B cell (primary cell): ENCODE data around the gene DBET. TPM values are rescaled to one million over a fixed set of nuclear protein-coding genes. Genes with fewer than 3 reads are reported as not detected.
"Not testable (repeated sequence)": the region's sequence is repeated elsewhere in the genome, so short reads cannot be mapped to it uniquely, and the experiment has no call there.

Source experiments
- ATAC-seq: fragments of 200-7000 bp; cut with Tn5 transposase; one replicate; pipeline ENCODE4 v1.10.0; 2021; ENCODE audit warnings: low read depth, mild to moderate bottlenecking, moderate number of reproducible peaks, moderate library complexity
- CTCF ChIA-PET: fragments of 350-600 bp; sonication (Branson Sonifier 250); formaldehyde crosslinking; loops from one replicate; lab custom pipeline; 2021; ENCODE audit warnings: antibody characterized with exemption, inconsistent platforms; lab: Charles Lee
- POLR2A ChIA-PET: fragments of 350-600 bp; sonication (Branson Sonifier 250); formaldehyde crosslinking; loops from one replicate; lab custom pipeline; 2021; ENCODE audit warnings: antibody characterized with exemption; lab: Charles Lee
- DNase-seq: peaks from one replicate; pipeline ENCODE4 v3.0.0; 2013
- H2AFZ ChIP-seq: 2 replicates; pipeline ENCODE4 v1.6.1; 2012; ENCODE audit warnings: mild to moderate bottlenecking, low read depth, low read length; ENCODE audit not compliant: insufficient read depth, poor library complexity, severe bottlenecking
- H3K27ac ChIP-seq, 2 donors: 1 replicate in 1 of 2; 2 replicates in 1 of 2; pipeline ENCODE4 v1.5.1; 2012 to 2013; ENCODE audit warnings: low read length in 2 of 2, mild to moderate bottlenecking in 2 of 2, moderate library complexity in 1 of 2
- H3K27me3 ChIP-seq, 4 experiments: fragments of 200-600 bp in 1 of 4; sonication (generic) in 1 of 4; replicated peaks in 1 of 4; 1 replicate in 2 of 4; 2 replicates in 2 of 4; pipeline versions ENCODE4 v1.6.1 to v1.7.0; 2013 to 2016; ENCODE audit warnings: low read length in 3 of 4, mild to moderate bottlenecking in 2 of 4, mixed read lengths in 1 of 4, moderate library complexity in 1 of 4; ENCODE audit not compliant: insufficient read depth in 4 of 4, control insufficient read depth in 3 of 4; ENCODE audit errors: control extremely low read depth in 1 of 4
- H3K36me3 ChIP-seq, 2 experiments: replicated peaks in 1 of 2; 1 replicate in 1 of 2; 2 replicates in 1 of 2; pipeline versions ENCODE4 v1.6.1 to v1.7.1; 2013; ENCODE audit warnings: low read length in 1 of 2; ENCODE audit not compliant: insufficient read depth in 2 of 2, control insufficient read depth in 1 of 2; ENCODE audit errors: control extremely low read depth in 1 of 2, extremely low read depth in 1 of 2
- H3K4me1 ChIP-seq, 2 donors: fragments of 200-600 bp in 1 of 2; sonication (generic) in 1 of 2; 1 replicate in 1 of 2; 2 replicates in 1 of 2; pipeline versions ENCODE4 v1.5.1 to v1.6.1; 2013 to 2017; ENCODE audit warnings: low read length in 2 of 2; ENCODE audit not compliant: control insufficient read depth in 2 of 2, insufficient read depth in 2 of 2
- H3K4me2 ChIP-seq: replicated peaks from 2 replicates; pipeline ENCODE3; 2012; ENCODE audit warnings: mild to moderate bottlenecking, low read depth, low read length; ENCODE audit not compliant: poor library complexity, severe bottlenecking
- H3K4me3 ChIP-seq, 5 experiments: fragments of 200-600 bp in 1 of 5; sonication (generic) in 1 of 5; 1 replicate in 3 of 5; 2 replicates in 2 of 5; pipeline versions ENCODE4 v1.5.1 to v1.7.0; 2011 to 2016; ENCODE audit warnings: low read length in 4 of 5, mild to moderate bottlenecking in 4 of 5, low read depth in 2 of 5, control low read depth in 1 of 5, moderate library complexity in 1 of 5; ENCODE audit not compliant: insufficient read depth in 1 of 5; ENCODE audit errors: control extremely low read depth in 1 of 5, extremely low read depth in 1 of 5
- H3K79me2 ChIP-seq: fragments of 200-600 bp; sonication (generic); one replicate; pipeline ENCODE4 v1.6.0; 2016; ENCODE audit warnings: low read length; ENCODE audit not compliant: control insufficient read depth, insufficient read depth
- H3K9ac ChIP-seq: fragments of 200-600 bp; sonication (generic); 2 replicates; pipeline ENCODE4 v1.6.1; 2017; ENCODE audit warnings: mild to moderate bottlenecking, low read length, moderate library complexity
- H3K9me3 ChIP-seq, 3 donors: one replicate each; pipeline versions ENCODE4 v1.6.1 to v1.7.1; 2013; ENCODE audit warnings: low read length in 2 of 3; ENCODE audit not compliant: control insufficient read depth in 2 of 3, insufficient read depth in 1 of 3; ENCODE audit errors: control extremely low read depth in 1 of 3
- H4K20me1 ChIP-seq: 2 replicates; pipeline ENCODE4 v1.6.0; 2012; ENCODE audit warnings: mild to moderate bottlenecking, low read length; ENCODE audit not compliant: insufficient read depth, control insufficient read depth, poor library complexity, severe bottlenecking
- H3K27ac Mint-ChIP-seq: one replicate; pipeline ENCODE4 v1.8.0; 2021; ENCODE audit warnings: mixed read lengths
- H3K27me3 Mint-ChIP-seq: one replicate; pipeline ENCODE4 v1.8.0; 2021; ENCODE audit warnings: mixed read lengths
- H3K4me1 Mint-ChIP-seq: one replicate; pipeline ENCODE4 v1.8.0; 2021; ENCODE audit warnings: mixed read lengths
- H3K4me3 Mint-ChIP-seq: one replicate; pipeline ENCODE4 v1.8.0; 2021; ENCODE audit warnings: mixed read lengths
- H3K9me3 Mint-ChIP-seq: one replicate; pipeline ENCODE4 v1.8.0; 2022; ENCODE audit warnings: mixed read lengths; ENCODE audit not compliant: insufficient read depth
- CTCF ChIP-seq: fragments of 200-600 bp; IDR thresholded peaks from one replicate; pipeline ENCODE4 v1.8.0; 2022; ENCODE audit warnings: antibody characterized with exemption, mild to moderate bottlenecking
- WGBS: methylation state at CpG from one replicate; pipeline ENCODE4 v1.1.5; 2013; ENCODE audit warnings: missing lambda C conversion rate; ENCODE audit not compliant: insufficient coverage; 5-methylcytosine and 5-hydroxymethylcytosine counted together
- intact Hi-C: fragments of 100-400 bp; cut with micrococcal nuclease; formaldehyde crosslinking; loops from one replicate; pipeline ENCODE4 v1.10.0; 2022
- polyA plus RNA-seq: library from polyadenylated mRNA; depleted of rRNA; stranded (reverse); fragments of >200 nt; gene quantifications from 2 replicates; pipeline ENCODE4 v1.2.3, GENCODE V29; 2012
- total RNA-seq, 2 donors: library from RNA; stranded (reverse); fragments of 120-200 nt in 1 of 2; gene quantifications; 1 replicate in 1 of 2; 2 replicates in 1 of 2; pipeline versions ENCODE4 v1.2.3 to v1.2.4, GENCODE V29; 2013 to 2022

DBET gene
- total and polyA plus RNA-seq, 2 donors (not counting 1 experiment from before 2014, with no cell fraction given), result not detected

GRCh38 chr4:190037704-190038388 lies 26.5 kb upstream of the DBET start:
- DNase-seq, result not testable (repeated sequence)
- WGBS, result no CpG with 5 or more reads among the region's 39 CpGs

GRCh38 chr4:190040873-190041272 lies 23.4 kb upstream of the DBET start:
- H3K27me3 Mint-ChIP-seq, H2AFZ ChIP-seq, H3K27ac ChIP-seq, ATAC-seq, H3K27ac Mint-ChIP-seq, H3K9ac ChIP-seq, intact Hi-C loops, H3K4me3 Mint-ChIP-seq, H3K4me3 ChIP-seq, H3K27me3 ChIP-seq, H4K20me1 ChIP-seq, H3K4me2 ChIP-seq, H3K4me1 Mint-ChIP-seq, H3K4me1 ChIP-seq, DNase-seq, H3K79me2 ChIP-seq, H3K36me3 ChIP-seq, POLR2A ChIA-PET, H3K9me3 Mint-ChIP-seq, CTCF ChIA-PET, H3K9me3 ChIP-seq: not testable (repeated sequence)
- WGBS, result 62% methylated on average over 17 of the region's 40 CpGs

More at GRCh38 chr4:190037704-190038388, 26.5 kb upstream of the DBET start:
- H3K27ac ChIP-seq, H3K36me3 ChIP-seq, H3K4me1 Mint-ChIP-seq, H3K79me2 ChIP-seq, H2AFZ ChIP-seq, H3K4me3 Mint-ChIP-seq, intact Hi-C loops, H3K27me3 ChIP-seq, H3K9me3 Mint-ChIP-seq, CTCF ChIA-PET, H3K27me3 Mint-ChIP-seq, H3K4me2 ChIP-seq, H3K27ac Mint-ChIP-seq, H3K9me3 ChIP-seq, H3K9ac ChIP-seq, H3K4me1 ChIP-seq, POLR2A ChIA-PET, H4K20me1 ChIP-seq, H3K4me3 ChIP-seq: not testable (repeated sequence)
- peak; percentile 18 for TF ChIP-seq CTCF
- peak; percentile 54 for ATAC-seq

GRCh38 chr4:190047627-190048026 lies 16.7 kb upstream of the DBET start:
- H3K4me1 ChIP-seq, H4K20me1 ChIP-seq, H3K36me3 ChIP-seq, H3K27ac ChIP-seq, H3K27me3 ChIP-seq, H3K27me3 Mint-ChIP-seq, H3K4me3 Mint-ChIP-seq, H3K4me1 Mint-ChIP-seq, H3K79me2 ChIP-seq, H3K9ac ChIP-seq, H3K4me2 ChIP-seq, H3K9me3 Mint-ChIP-seq, POLR2A ChIA-PET, H3K4me3 ChIP-seq, ATAC-seq, H3K27ac Mint-ChIP-seq, DNase-seq, intact Hi-C loops, H2AFZ ChIP-seq, CTCF ChIA-PET, H3K9me3 ChIP-seq: not testable (repeated sequence)
- WGBS, result no CpG with 5 or more reads among the region's 12 CpGs
